Esophagus squamous epithelium (tissue), 5 donors: Measurements from ENCODE around the gene CCSER1. TPM values are rescaled to one million over a fixed set of nuclear protein-coding genes. Genes with fewer than 3 reads are reported as not detected.

Experiments
- DNase-seq: peaks from one replicate; lab custom pipeline; 2025; lab: John Stamatoyannopoulos, UW
- H3K27ac ChIP-seq, 4 donors: fragments of 200-600 bp; sonication (generic); one replicate each; pipeline ENCODE4 v1.5.1; 2016 to 2019; ENCODE audit warnings: mild to moderate bottlenecking in 1 of 4
- H3K27me3 ChIP-seq, 4 donors: fragments of 200-600 bp; sonication (generic); 1 replicate in 3 of 4; 2 replicates in 1 of 4; pipeline versions ENCODE4 v1.5.1 to v1.6.0; 2017 to 2021; ENCODE audit warnings: antibody characterized with exemption in 1 of 4
- H3K36me3 ChIP-seq, 3 donors: fragments of 200-600 bp; sonication (generic); one replicate each; pipeline ENCODE4 v1.5.1; 2016 to 2019
- H3K4me1 ChIP-seq, 3 donors: fragments of 200-600 bp; sonication (generic); one replicate each; pipeline ENCODE4 v1.5.1; 2017 to 2019
- H3K4me3 ChIP-seq, 4 donors: fragments of 200-600 bp; sonication (generic); 1 replicate in 3 of 4; 2 replicates in 1 of 4; pipeline ENCODE4 v1.5.1; 2016 to 2019; ENCODE audit warnings: mild to moderate bottlenecking in 2 of 4, moderate library complexity in 1 of 4
- H3K9me3 ChIP-seq, 3 donors: fragments of 200-600 bp; sonication (generic); one replicate each; pipeline ENCODE4 v1.5.1; 2016 to 2019
- POLR2A ChIP-seq, 4 donors: fragments of 450-650 bp; IDR thresholded peaks; one replicate each; pipeline ENCODE4 v1.6.1; 2017; ENCODE audit warnings: antibody characterized with exemption in 4 of 4, mild to moderate bottlenecking in 4 of 4, moderate library complexity in 3 of 4
- WGBS, 2 donors: methylation state at CpG; one replicate each; pipeline ENCODE4 v1.1.5; 2018; 5-methylcytosine and 5-hydroxymethylcytosine counted together
- intact Hi-C: fragments of 100-400 bp; cut with DNase I; formaldehyde crosslinking; loops from one replicate; pipeline ENCODE4 v1.15.0; 2022
- total RNA-seq, 4 donors: library from RNA; depleted of rRNA; stranded (reverse); fragments of >200 nt; gene quantifications; one replicate each; pipeline ENCODE4 v1.1.0, GENCODE V29; 2016
- TF ChIP-seq, protein P1 (sequence below), 6 experiments: fragments of 450-650 bp in 4 of 6; fragments of 200-600 bp in 2 of 6; sonication (generic) in 2 of 6; IDR thresholded peaks; one replicate each; pipeline ENCODE4 v1.5.1; 2016 to 2019; ENCODE audit warnings: antibody characterized with exemption in 6 of 6, mild to moderate bottlenecking in 4 of 6, moderate library complexity in 4 of 6
- donor health status: DM: yes; HTN: yes; CAD: no.

The CCSER1 gene
- total RNA-seq, 4 donors from 2014 or later = 1.2 to 12.4 (median 2.2) TPM

DNA sequence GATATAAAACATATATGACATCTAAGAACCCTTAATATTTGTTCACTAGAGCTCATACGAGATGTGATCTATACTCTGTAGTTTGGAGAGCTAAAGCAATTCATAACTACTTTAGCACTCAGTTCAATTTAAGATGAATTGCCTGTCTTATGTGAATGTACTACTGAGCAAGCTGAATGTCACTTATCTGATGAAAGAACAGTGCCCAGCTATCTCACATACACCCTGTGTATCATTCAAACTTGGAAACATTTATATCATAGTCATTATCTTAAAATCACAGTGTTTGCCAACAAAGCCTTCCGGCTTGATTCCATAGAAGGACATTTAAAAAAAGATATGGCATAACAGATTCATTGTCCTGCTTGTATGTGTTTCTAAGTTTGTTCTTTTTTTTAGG lies 639.6 kb downstream of the CCSER1 start:
- 77 to 81% methylated on average over 2 of the region's 2 CpGs for WGBS, 2 donors
- intact Hi-C loops = no loop called here
- H3K4me3 ChIP-seq = no peak overlapping the region
- H3K4me1 ChIP-seq = no peaks in the 10 kb centered on the region
- TF ChIP-seq, protein P1, sequence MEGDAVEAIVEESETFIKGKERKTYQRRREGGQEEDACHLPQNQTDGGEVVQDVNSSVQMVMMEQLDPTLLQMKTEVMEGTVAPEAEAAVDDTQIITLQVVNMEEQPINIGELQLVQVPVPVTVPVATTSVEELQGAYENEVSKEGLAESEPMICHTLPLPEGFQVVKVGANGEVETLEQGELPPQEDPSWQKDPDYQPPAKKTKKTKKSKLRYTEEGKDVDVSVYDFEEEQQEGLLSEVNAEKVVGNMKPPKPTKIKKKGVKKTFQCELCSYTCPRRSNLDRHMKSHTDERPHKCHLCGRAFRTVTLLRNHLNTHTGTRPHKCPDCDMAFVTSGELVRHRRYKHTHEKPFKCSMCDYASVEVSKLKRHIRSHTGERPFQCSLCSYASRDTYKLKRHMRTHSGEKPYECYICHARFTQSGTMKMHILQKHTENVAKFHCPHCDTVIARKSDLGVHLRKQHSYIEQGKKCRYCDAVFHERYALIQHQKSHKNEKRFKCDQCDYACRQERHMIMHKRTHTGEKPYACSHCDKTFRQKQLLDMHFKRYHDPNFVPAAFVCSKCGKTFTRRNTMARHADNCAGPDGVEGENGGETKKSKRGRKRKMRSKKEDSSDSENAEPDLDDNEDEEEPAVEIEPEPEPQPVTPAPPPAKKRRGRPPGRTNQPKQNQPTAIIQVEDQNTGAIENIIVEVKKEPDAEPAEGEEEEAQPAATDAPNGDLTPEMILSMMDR (IDR thresholded peaks at IDR 0.05) = no peak
- TF ChIP-seq POLR2A (IDR thresholded peaks at IDR 0.05) = no peak
- H3K27me3 ChIP-seq = no peaks in the 10 kb centered on the region
- H3K27ac ChIP-seq = no peak overlapping the region
- no peaks in the 10 kb centered on the region for H3K9me3 ChIP-seq
- DNase-seq = no peak
- H3K36me3 ChIP-seq = no peaks in the 10 kb centered on the region

DNA sequence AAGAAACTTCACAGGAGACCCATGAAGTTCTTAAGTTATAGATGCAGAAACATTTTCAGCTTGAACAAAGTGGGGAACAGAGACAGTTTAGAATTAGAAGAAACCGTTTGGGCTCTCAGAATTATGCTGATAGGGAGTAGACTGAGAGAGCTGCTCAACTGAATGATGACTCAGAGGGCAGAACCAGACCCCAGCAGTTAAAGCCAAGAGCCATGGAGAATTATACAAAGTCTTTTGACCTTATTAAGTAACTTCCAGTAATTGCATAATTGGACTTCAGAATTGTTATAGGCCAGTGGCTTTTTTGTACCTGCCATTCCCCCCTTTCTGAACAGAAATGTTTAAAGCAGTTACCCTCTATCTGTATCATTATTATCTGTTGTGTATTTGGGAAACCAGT lies 642.1 kb downstream of the CCSER1 start:
- Histone ChIP-seq H3K4me3 (no peak overlapping the region), H3K4me1 (no peaks in the 10 kb centered on the region), H3K27me3 (no peaks in the 10 kb centered on the region), H3K36me3 (no peaks in the 10 kb centered on the region), H3K27ac (no peak overlapping the region), H3K9me3 (no peaks in the 10 kb centered on the region)
- intact Hi-C loops = no loop called here
- 53 to 76% methylated on average over 1 of the region's 1 CpG for WGBS, 2 donors
- no peak for DNase-seq
- TF ChIP-seq, protein P1 (IDR thresholded peaks at IDR 0.05) = no peak

- Histone ChIP-seq H3K9me3 (no peaks in the 10 kb centered on the region), H3K27ac (no peak overlapping the region), H3K4me3 (no peak overlapping the region), H3K36me3 (no peaks in the 10 kb centered on the region), H3K27me3 (no peaks in the 10 kb centered on the region), H3K4me1 (no peaks in the 10 kb centered on the region)
- intact Hi-C loops = no loop called here
- no peak for DNase-seq
- WGBS, 2 donors = 94 to 95% methylated on average over 1 of the region's 1 CpG
- no peak for TF ChIP-seq POLR2A (IDR thresholded peaks at IDR 0.05)
- TF ChIP-seq, protein P1 (IDR thresholded peaks at IDR 0.05) = no peak
Measured at GRCh38 chr4:90780193-90780592, 653.0 kb downstream of the CCSER1 start.

GRCh38 chr4:90786602-90787001 lies 659.4 kb downstream of the CCSER1 start:
- no peak overlapping the region for H3K27ac ChIP-seq
- H3K4me3 ChIP-seq = no peak overlapping the region
- no peaks in the 10 kb centered on the region for H3K27me3 ChIP-seq
- no peak for DNase-seq
- H3K9me3 ChIP-seq = no peaks in the 10 kb centered on the region
- WGBS, 2 donors = 88 to 100% methylated on average over 1 of the region's 1 CpG
- no peak for TF ChIP-seq POLR2A (IDR thresholded peaks at IDR 0.05)
- TF ChIP-seq, protein P1 (IDR thresholded peaks at IDR 0.05) = no peak
- no peaks in the 10 kb centered on the region for H3K36me3 ChIP-seq
- no peaks in the 10 kb centered on the region for H3K4me1 ChIP-seq
- intact Hi-C loops = no loop called here

- TF ChIP-seq, protein P1 (IDR thresholded peaks at IDR 0.05) = no peak
- no peak for TF ChIP-seq POLR2A (IDR thresholded peaks at IDR 0.05)
- no peaks in the 10 kb centered on the region for H3K36me3 ChIP-seq
- no peaks in the 10 kb centered on the region for H3K27me3 ChIP-seq
- intact Hi-C loops = no loop called here
- no peak overlapping the region for H3K4me3 ChIP-seq
- no peaks in the 10 kb centered on the region for H3K4me1 ChIP-seq
- no peak for DNase-seq
- H3K27ac ChIP-seq = no peak overlapping the region
- no peaks in the 10 kb centered on the region for H3K9me3 ChIP-seq
- WGBS, 2 donors = 80 to 86% methylated on average over 1 to 2 of the region's 2 CpGs
Measured at GRCh38 chr4:90792696-90793095, 665.5 kb downstream of the CCSER1 start.
